ENCODE measurements around the gene NEB. TPM values are rescaled to one million over a fixed set of nuclear protein-coding genes. Genes with fewer than 3 reads are reported as not detected.
A peak's percentile ranks its signal among the peaks of the same experiment; 100 is the strongest.
"Not testable (repeated sequence)": the region's sequence is repeated elsewhere in the genome, so short reads cannot be mapped to it uniquely, and the experiment has no call there.

NEB gene
- total RNA-seq, 2 donors from 2014 or later: 61.1 to 136 TPM

DNA sequence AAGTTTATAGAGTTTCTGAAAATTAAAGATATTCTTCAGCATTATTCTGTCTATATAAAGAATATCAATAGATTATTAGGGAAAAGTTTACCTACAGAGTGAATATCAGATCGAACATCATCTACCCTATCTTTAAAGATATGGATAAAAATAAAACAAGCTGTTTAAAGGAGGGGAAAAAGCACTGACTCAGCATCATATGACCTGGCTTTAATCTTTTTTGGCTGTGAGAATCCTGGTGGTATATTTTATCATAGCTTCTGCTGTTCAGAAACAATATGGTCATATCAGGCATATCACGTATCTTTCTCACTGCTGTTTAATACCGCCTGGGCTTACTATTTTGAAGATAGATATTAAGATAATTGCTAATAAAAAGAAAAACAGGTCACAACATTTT is 80.2 kb downstream of the NEB start:
- no peak for DNase-seq (ENCODE audit: low spot score)
- Histone ChIP-seq H3K36me3 (no peaks in the 10 kb centered on the region), H3K9me3 (no peaks in the 10 kb centered on the region), H3K4me1 (no peaks in the 10 kb centered on the region), H3K27me3 (no peaks in the 10 kb centered on the region), H3K27ac (no peak overlapping the region), H3K4me3 (no peak overlapping the region)
- TF ChIP-seq, protein P1, sequence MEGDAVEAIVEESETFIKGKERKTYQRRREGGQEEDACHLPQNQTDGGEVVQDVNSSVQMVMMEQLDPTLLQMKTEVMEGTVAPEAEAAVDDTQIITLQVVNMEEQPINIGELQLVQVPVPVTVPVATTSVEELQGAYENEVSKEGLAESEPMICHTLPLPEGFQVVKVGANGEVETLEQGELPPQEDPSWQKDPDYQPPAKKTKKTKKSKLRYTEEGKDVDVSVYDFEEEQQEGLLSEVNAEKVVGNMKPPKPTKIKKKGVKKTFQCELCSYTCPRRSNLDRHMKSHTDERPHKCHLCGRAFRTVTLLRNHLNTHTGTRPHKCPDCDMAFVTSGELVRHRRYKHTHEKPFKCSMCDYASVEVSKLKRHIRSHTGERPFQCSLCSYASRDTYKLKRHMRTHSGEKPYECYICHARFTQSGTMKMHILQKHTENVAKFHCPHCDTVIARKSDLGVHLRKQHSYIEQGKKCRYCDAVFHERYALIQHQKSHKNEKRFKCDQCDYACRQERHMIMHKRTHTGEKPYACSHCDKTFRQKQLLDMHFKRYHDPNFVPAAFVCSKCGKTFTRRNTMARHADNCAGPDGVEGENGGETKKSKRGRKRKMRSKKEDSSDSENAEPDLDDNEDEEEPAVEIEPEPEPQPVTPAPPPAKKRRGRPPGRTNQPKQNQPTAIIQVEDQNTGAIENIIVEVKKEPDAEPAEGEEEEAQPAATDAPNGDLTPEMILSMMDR (IDR thresholded peaks at IDR 0.05): no peak

DNA sequence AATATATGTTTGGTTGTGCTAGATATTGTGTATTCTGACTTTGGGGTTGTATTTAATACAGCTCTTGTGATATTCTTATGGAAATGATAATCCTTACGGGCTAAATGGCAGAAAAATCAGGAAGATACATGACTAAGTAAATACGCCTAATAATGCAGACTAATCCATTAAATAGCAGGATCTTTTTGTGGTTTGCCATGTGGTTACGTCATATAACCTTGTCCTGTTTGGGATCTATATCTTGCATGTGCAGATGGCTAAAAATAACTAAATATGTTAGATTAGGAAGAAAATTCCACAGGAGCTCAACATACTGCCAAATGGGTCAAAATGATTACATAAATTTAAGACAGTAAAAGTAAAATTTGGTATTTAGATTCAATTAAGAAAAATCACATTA is 83.0 kb downstream of the NEB start:
- TF ChIP-seq, protein P1 (IDR thresholded peaks at IDR 0.05): no peak
- Histone ChIP-seq H3K4me1 (no peaks in the 10 kb centered on the region), H3K9me3 (peaks cover 0 to 13% of the 10 kb centered on the region in 2 donors), H3K27ac (no peak overlapping the region), H3K4me3 (no peak overlapping the region), H3K27me3 (no peaks in the 10 kb centered on the region), H3K36me3 (peaks cover 8% of the 10 kb centered on the region)
- no peak for DNase-seq (ENCODE audit: low spot score)

DNA sequence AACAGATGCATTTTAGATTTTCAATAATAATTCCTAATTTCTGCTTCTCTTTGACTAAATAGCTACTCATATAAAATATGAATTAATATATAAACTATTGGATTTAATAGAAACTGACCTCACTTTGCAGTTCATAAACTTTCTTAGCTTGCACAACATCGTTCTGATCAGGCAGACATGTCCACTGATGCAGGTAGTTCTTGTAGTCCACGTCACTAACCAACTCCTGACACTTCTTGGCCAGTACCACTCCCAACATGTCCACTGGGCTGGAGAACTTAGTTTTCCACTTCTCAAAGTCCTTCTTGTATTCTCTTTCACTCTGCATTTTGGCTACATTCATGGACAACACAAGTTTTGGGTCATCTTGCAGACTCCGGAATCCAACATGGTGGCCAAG is 83.8 kb downstream of the NEB start:
- no peaks in the 10 kb centered on the region for H3K4me1 ChIP-seq
- H3K36me3 ChIP-seq: peaks cover 15% of the 10 kb centered on the region
- peak overlapping the region in 1 of 2 donors; percentile 37 for H3K27ac ChIP-seq
- no peak for DNase-seq (ENCODE audit: low spot score)
- H3K9me3 ChIP-seq: peaks cover 0 to 13% of the 10 kb centered on the region in 2 donors
- TF ChIP-seq, protein P1 (IDR thresholded peaks at IDR 0.05): no peak
- H3K27me3 ChIP-seq: no peaks in the 10 kb centered on the region
- no peak overlapping the region for H3K4me3 ChIP-seq

DNA sequence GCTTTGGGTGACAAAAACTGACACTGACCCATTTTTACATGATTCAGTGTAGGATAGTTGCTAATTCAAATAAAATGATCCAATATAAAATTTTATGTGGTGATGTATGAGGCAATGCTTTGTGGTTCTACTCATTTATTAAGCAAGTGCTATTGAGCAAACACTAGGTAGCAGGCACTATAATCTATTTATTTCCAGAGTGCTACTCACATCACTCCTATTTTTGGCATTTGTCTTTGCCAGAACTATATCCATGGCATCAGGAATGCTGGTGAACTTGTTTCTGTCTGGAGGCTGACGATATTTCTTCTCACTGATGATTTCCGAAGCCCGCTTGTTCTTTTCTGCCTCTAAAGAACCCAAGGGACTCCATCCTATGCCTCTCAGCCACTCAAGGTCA is 84.3 kb downstream of the NEB start:
- Histone ChIP-seq H3K27me3 (no peaks in the 10 kb centered on the region), H3K4me3 (no peak overlapping the region), H3K36me3 (peaks cover 20% of the 10 kb centered on the region), H3K27ac (peak overlapping the region in 1 of 2 donors; percentile 37), H3K4me1 (no peaks in the 10 kb centered on the region), H3K9me3 (peaks cover 0 to 13% of the 10 kb centered on the region in 2 donors)
- TF ChIP-seq, protein P1 (IDR thresholded peaks at IDR 0.05): no peak
- DNase-seq (ENCODE audit: low spot score): no peak

DNA sequence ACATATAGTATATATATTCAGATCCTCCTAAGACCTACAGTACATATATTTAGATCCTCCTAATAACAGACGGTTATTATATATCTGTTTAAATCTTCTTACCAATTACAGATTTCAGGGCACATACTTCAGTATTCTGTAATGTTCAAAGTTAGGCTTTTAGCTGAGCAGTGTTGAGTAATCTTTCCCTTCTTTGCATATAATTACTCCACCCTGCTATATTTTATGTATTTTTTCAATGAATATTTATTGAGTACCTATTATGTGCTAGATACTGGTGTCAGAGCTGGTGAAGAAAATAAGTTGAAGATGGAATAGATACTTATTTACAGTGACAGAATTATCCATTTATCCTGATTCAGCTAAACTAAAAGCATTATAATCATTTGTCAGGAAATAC is 84.9 kb downstream of the NEB start:
- TF ChIP-seq, protein P1 (IDR thresholded peaks at IDR 0.05): no peak
- Histone ChIP-seq H3K27me3 (no peaks in the 10 kb centered on the region), H3K27ac (peak overlapping the region in 1 of 2 donors; percentile 37), H3K4me3 (no peak overlapping the region), H3K4me1 (no peaks in the 10 kb centered on the region), H3K9me3 (peaks cover 0 to 13% of the 10 kb centered on the region in 2 donors), H3K36me3 (peaks cover 26% of the 10 kb centered on the region)
- no peak for DNase-seq (ENCODE audit: low spot score)

DNA sequence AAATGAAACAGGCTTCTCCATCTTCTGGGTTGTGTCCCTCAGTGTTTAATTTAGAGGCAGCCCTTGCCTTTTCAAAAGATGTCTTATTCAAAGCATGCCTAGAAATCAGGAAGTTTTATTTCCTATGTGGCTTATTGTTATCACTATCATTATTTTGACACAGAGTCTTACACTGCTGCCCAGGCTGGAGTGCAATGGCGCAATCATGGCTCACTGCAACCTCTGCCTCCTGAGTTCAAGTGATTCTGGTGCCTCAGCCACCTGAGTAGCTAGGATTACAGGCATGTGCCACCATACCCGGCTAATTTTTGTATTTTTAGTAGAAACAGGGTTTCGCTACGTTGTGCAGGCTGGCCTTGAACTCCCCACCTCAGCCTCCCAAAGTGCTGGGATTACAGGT is 87.8 kb downstream of the NEB start:
- not testable (repeated sequence) for H3K4me3 ChIP-seq; H3K27me3 ChIP-seq; DNase-seq (ENCODE audit: low spot score); H3K27ac ChIP-seq; H3K4me1 ChIP-seq
- Histone ChIP-seq H3K9me3 (peaks cover 0 to 13% of the 10 kb centered on the region in 2 donors), H3K36me3 (peaks cover 41% of the 10 kb centered on the region)

Data from right atrium auricular region (tissue), 2 donors.